K562 (cell line): ENCODE data around the gene PSD2. TPM values are rescaled to one million over a fixed set of nuclear protein-coding genes. Genes with fewer than 3 reads are reported as not detected.

Experiments used
- CHD2 ChIP-seq: IDR thresholded peaks from 2 replicates; pipeline ENCODE4 v1.6.1; 2011; ENCODE audit warnings: low read depth, low read length
- E2F6 ChIP-seq, 2 experiments: IDR thresholded peaks; 2 replicates each; pipeline ENCODE4 v1.6.1; 2011; ENCODE audit warnings: borderline replicate concordance in 1 of 2, control low read depth in 1 of 2, low read depth in 1 of 2, low read length in 1 of 2, mild to moderate bottlenecking in 1 of 2, mixed read lengths in 1 of 2, moderate library complexity in 1 of 2; ENCODE audit not compliant: insufficient read depth in 1 of 2, insufficient read length in 1 of 2, poor library complexity in 1 of 2, severe bottlenecking in 1 of 2; ENCODE audit errors: extremely low read depth in 1 of 2
- FIP1L1 ChIP-seq: fragments of 200-400 bp; formaldehyde crosslinking; IDR thresholded peaks from 2 replicates; pipeline ENCODE4 v1.6.1; 2018; ENCODE audit warnings: mild to moderate bottlenecking, low read depth, low read length; ENCODE audit not compliant: poor library complexity, severe bottlenecking
- HDAC3 ChIP-seq: fragments of 450-650 bp; IDR thresholded peaks from 2 replicates; pipeline ENCODE4 v1.6.1; 2018; ENCODE audit warnings: borderline replicate concordance, mild to moderate bottlenecking, moderate library complexity; ENCODE audit not compliant: partially characterized antibody
- HNRNPLL ChIP-seq: fragments of 200-400 bp; formaldehyde crosslinking; IDR thresholded peaks from 2 replicates; pipeline ENCODE4 v1.6.1; 2017; ENCODE audit warnings: low read length, low read depth, mild to moderate bottlenecking; ENCODE audit not compliant: poor library complexity, severe bottlenecking
- L3MBTL2 ChIP-seq: fragments of 450-650 bp; IDR thresholded peaks from 2 replicates; pipeline ENCODE4 v1.6.1; 2016; ENCODE audit warnings: mild to moderate bottlenecking, moderate library complexity
- NRF1 ChIP-seq, 2 experiments: fragments of 450-650 bp; IDR thresholded peaks in 1 of 2; conservative IDR thresholded peaks in 1 of 2; 2 replicates each; pipeline ENCODE4 v1.6.1; 2014; ENCODE audit warnings: mild to moderate bottlenecking in 2 of 2
- RERE ChIP-seq: sonication (generic); formaldehyde crosslinking; IDR thresholded peaks from 2 replicates; pipeline ENCODE4 v1.8.0; 2023; ENCODE audit warnings: missing genetic modification reagents, mild to moderate bottlenecking, borderline replicate concordance
- ZBTB7A ChIP-seq: IDR thresholded peaks from 2 replicates; pipeline ENCODE4 v1.6.1; 2011; ENCODE audit warnings: low read depth, mild to moderate bottlenecking, low read length, moderate library complexity, borderline replicate concordance; ENCODE audit not compliant: control insufficient read depth
- ZNF197 ChIP-seq: fragments of 200-800 bp; sonication (Bioruptor generic); IDR thresholded peaks from 2 replicates; pipeline ENCODE4 v1.6.1; 2016; ENCODE audit warnings: low read depth, missing genetic modification characterization, missing compliant biosample characterization
- ZNF263 ChIP-seq: sonication (generic); formaldehyde crosslinking; IDR thresholded peaks from 2 replicates; pipeline ENCODE4 v1.8.0; 2022; ENCODE audit warnings: mild to moderate bottlenecking, missing genetic modification reagents, borderline replicate concordance
- polyA plus RNA-seq, 8 experiments: library from polyadenylated mRNA; depleted of rRNA in 4 of 8; stranded (reverse) in 5 of 8; unstranded in 3 of 8; fragments of >200 nt; fragmentation: Nextera tagmentation in 2 of 8; fragmentation: Illumina TruSeq in 1 of 8; extraction: Ambion mirVana in 2 of 8; extraction: Trizol in 1 of 8; gene quantifications; 2 replicates each; pipeline versions ENCODE4 v1.2.1 to v1.2.3, GENCODE V29; 2011 to 2014; ENCODE audit warnings: inconsistent platforms in 1 of 8, missing spikeins in 1 of 8
- total RNA-seq, 7 experiments: library from RNA; depleted of rRNA in 6 of 7; stranded (reverse); fragments of >200 nt in 6 of 7; fragmentation: Illumina TruSeq in 2 of 7; extraction: Trizol in 2 of 7; gene quantifications; 2 replicates each; pipeline versions ENCODE4 v1.2.1 to v1.2.3, GENCODE V29; 2011 to 2021; ENCODE audit warnings: low replicate concordance in 1 of 7
- TF ChIP-seq, protein P1 (sequence below), 3 experiments: fragments of 200-800 bp in 1 of 3; sonication (Bioruptor generic) in 1 of 3; sonication (generic) in 1 of 3; formaldehyde crosslinking in 1 of 3; IDR thresholded peaks; 2 replicates each; pipeline versions ENCODE4 v1.6.1 to v1.8.0; 2016 to 2022; ENCODE audit warnings: mild to moderate bottlenecking in 2 of 3, missing compliant biosample characterization in 2 of 3, missing genetic modification characterization in 2 of 3, missing genetic modification reagents in 1 of 3
- TF ChIP-seq, protein P2 (sequence below): fragments of 450-650 bp; IDR thresholded peaks from 2 replicates; pipeline ENCODE4 v1.6.1; 2018; ENCODE audit not compliant: partially characterized antibody

The PSD2 gene
- total and polyA plus RNA-seq, 9 of the 15 experiments (the other 6 are each of a cell fraction or from before 2014, with no cell fraction given), result 0.01 to 0.09 (median 0.04) TPM; not detected in 4

GRCh38 chr5:139787568-139788293, 7.9 kb upstream of the PSD2 start (continued):
- TF ChIP-seq ZBTB7A (peak; percentile 33; the same call in 1 of the 2 replicates), ZNF197 (CRISPR knock-in tag) (no peak), NRF1 (conservative IDR thresholded peaks at IDR 0.05 in 1 of 2, IDR thresholded peaks at IDR 0.05 in 1 of 2) (peak; percentile 27 to 49; a peak in 3 of 4 replicates), E2F6 (IDR thresholded peaks at IDR 0.05; ENCODE audit: borderline replicate concordance in 1 of 2, extremely low read depth in 1 of 2, insufficient read depth in 1 of 2, insufficient read length in 1 of 2, low read depth in 1 of 2, low read length in 1 of 2, poor library complexity in 1 of 2, severe bottlenecking in 1 of 2) (peak in 1 of 2 experiments; percentile 36), RERE (CRISPR knock-in tag) (0 out of 2 replicates have a peak, but pooled peaks have one; percentile 47), HDAC3 (no peak), L3MBTL2 (peak; percentile 63), HNRNPLL (peak; percentile 29), ZNF263 (no peak), FIP1L1 (peak; percentile 52), CHD2 (peak; percentile 67)
- TF ChIP-seq, protein P1, sequence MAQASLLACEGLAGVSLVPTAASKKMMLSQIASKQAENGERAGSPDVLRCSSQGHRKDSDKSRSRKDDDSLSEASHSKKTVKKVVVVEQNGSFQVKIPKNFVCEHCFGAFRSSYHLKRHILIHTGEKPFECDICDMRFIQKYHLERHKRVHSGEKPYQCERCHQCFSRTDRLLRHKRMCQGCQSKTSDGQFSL (CRISPR knock-in tag; IDR thresholded peaks at IDR 0.05), result no peak; the same call in 1 of the 2 replicates
- TF ChIP-seq, protein P1 (tag; IDR thresholded peaks at IDR 0.05), result peak in 1 of 2 experiments; percentile 99; a peak in 2 of 4 replicates
- TF ChIP-seq, protein P2, sequence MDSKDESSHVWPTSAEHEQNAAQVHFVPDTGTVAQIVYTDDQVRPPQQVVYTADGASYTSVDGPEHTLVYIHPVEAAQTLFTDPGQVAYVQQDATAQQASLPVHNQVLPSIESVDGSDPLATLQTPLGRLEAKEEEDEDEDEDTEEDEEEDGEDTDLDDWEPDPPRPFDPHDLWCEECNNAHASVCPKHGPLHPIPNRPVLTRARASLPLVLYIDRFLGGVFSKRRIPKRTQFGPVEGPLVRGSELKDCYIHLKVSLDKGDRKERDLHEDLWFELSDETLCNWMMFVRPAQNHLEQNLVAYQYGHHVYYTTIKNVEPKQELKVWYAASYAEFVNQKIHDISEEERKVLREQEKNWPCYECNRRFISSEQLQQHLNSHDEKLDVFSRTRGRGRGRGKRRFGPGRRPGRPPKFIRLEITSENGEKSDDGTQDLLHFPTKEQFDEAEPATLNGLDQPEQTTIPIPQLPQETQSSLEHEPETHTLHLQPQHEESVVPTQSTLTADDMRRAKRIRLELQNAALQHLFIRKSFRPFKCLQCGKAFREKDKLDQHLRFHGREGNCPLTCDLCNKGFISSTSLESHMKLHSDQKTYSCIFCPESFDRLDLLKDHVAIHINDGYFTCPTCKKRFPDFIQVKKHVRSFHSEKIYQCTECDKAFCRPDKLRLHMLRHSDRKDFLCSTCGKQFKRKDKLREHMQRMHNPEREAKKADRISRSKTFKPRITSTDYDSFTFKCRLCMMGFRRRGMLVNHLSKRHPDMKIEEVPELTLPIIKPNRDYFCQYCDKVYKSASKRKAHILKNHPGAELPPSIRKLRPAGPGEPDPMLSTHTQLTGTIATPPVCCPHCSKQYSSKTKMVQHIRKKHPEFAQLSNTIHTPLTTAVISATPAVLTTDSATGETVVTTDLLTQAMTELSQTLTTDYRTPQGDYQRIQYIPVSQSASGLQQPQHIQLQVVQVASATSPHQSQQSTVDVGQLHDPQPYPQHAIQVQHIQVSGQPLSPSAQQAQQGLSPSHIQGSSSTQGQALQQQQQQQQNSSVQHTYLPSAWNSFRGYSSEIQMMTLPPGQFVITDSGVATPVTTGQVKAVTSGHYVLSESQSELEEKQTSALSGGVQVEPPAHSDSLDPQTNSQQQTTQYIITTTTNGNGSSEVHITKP, result no peak
